ENCODE data around the gene ABCA13. TPM values are rescaled to one million over a fixed set of nuclear protein-coding genes. Genes with fewer than 3 reads are reported as not detected.

Gene ABCA13
- total RNA-seq, 1 donor from 2014 or later, result 2.8 TPM

- DNase-seq (ENCODE audit: low spot score), result no peak
Measured at GRCh38 chr7:48515171-48515570, 343.9 kb downstream of the ABCA13 start.

GRCh38 chr7:48518092-48518491 lies 346.8 kb downstream of the ABCA13 start:
- DNase-seq (ENCODE audit: low spot score), result no peak

GRCh38 chr7:48522692-48523091 lies 351.4 kb downstream of the ABCA13 start:
- DNase-seq (ENCODE audit: low spot score), result no peak

GRCh38 chr7:48525736-48526732 lies 354.8 kb downstream of the ABCA13 start:
- DNase-seq (ENCODE audit: low spot score), result no peak

GRCh38 chr7:48528646-48529045 lies 357.4 kb downstream of the ABCA13 start:
- DNase-seq (ENCODE audit: low spot score), result no peak

GRCh38 chr7:48537561-48537960 lies 366.3 kb downstream of the ABCA13 start:
- DNase-seq (ENCODE audit: low spot score), result no peak

- DNase-seq (ENCODE audit: low spot score), result no peak
Measured at GRCh38 chr7:48540746-48541145, 369.5 kb downstream of the ABCA13 start.

- DNase-seq (ENCODE audit: low spot score), result no peak
Measured at GRCh38 chr7:48548667-48549066, 377.4 kb downstream of the ABCA13 start.

GRCh38 chr7:48551652-48552051 lies 380.4 kb downstream of the ABCA13 start:
- no peak for DNase-seq (ENCODE audit: low spot score)

GRCh38 chr7:48563334-48563733 lies 392.1 kb downstream of the ABCA13 start:
- DNase-seq (ENCODE audit: low spot score), result no peak

- DNase-seq (ENCODE audit: low spot score), result no peak
Measured at GRCh38 chr7:48575516-48575915, 404.3 kb downstream of the ABCA13 start.

- no peak for DNase-seq (ENCODE audit: low spot score)
Measured at GRCh38 chr7:48587475-48587874, 416.2 kb downstream of the ABCA13 start.

- no peak for DNase-seq (ENCODE audit: low spot score)
Measured at GRCh38 chr7:48594349-48594748, 423.1 kb downstream of the ABCA13 start.

GRCh38 chr7:48595756-48596155 lies 424.5 kb downstream of the ABCA13 start:
- no peak for DNase-seq (ENCODE audit: low spot score)

GRCh38 chr7:48610705-48611104 lies 439.4 kb downstream of the ABCA13 start:
- no peak for DNase-seq (ENCODE audit: low spot score)

GRCh38 chr7:48611993-48612392 lies 440.7 kb downstream of the ABCA13 start:
- DNase-seq (ENCODE audit: low spot score), result no peak

GRCh38 chr7:48617508-48617907 lies 446.2 kb downstream of the ABCA13 start:
- no peak for DNase-seq (ENCODE audit: low spot score)

GRCh38 chr7:48617993-48618392 lies 446.7 kb downstream of the ABCA13 start:
- DNase-seq (ENCODE audit: low spot score), result no peak

GRCh38 chr7:48621076-48621475 lies 449.8 kb downstream of the ABCA13 start:
- no peak for DNase-seq (ENCODE audit: low spot score)

GRCh38 chr7:48627164-48627563 lies 455.9 kb downstream of the ABCA13 start:
- DNase-seq (ENCODE audit: low spot score), result no peak

GRCh38 chr7:48628793-48629349 lies 457.6 kb downstream of the ABCA13 start:
- DNase-seq (ENCODE audit: low spot score), result no peak

- DNase-seq (ENCODE audit: low spot score), result no peak
Measured at GRCh38 chr7:48634116-48634632, 462.9 kb downstream of the ABCA13 start.

GRCh38 chr7:48635796-48636195 lies 464.5 kb downstream of the ABCA13 start:
- no peak for DNase-seq (ENCODE audit: low spot score)
